Activated T-cell treated with anti-CD3 and anti-CD28 coated beads for 48 hours (primary cell): Measurements from ENCODE around the gene KAT6B.

Experiments
- DNase-seq: peaks from one replicate; pipeline ENCODE4 v3.0.0-alpha.2; 2020; ENCODE audit warnings: low read depth

KAT6B gene

DNA sequence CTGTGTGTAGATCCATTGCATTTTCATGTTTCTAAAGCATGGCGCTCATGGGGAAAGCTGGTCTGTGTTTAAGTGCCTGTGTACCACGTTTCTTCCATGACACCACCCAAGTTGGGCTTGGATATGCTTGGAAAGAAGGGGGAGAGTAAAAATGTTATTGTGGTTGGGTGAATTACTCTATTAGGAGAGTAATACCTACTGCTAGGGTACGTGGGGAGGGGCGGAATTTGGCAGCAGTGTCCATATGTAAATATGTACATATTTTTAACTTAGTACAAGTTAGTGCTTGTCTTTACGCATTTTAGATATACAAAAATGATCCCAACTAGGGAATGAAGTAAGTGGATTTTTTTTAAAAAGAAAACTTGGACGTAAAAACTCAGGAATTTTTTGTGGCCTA, 242.1 kb downstream of the KAT6B start:
- no peak for DNase-seq

DNA sequence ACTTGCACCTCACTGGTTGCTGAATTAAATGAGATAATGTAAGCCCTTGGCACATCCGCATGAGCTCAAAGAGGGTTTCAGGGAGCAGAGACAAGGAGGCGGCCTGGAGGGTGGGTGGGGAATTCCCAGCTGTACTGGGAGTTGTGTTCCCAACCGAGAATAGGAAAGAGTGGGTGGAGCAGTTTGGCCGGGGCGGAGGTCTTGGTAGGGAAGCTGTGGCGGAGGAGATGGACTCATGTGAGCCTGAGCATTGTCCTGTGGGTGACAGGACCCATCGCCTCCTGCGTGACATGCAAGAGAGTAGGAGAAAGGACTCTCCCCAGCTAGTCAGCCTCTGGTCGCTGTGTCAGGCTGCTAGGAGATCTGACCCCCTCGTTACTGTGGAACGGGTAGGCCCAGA, 244.1 kb downstream of the KAT6B start:
- DNase-seq: no peak

DNA sequence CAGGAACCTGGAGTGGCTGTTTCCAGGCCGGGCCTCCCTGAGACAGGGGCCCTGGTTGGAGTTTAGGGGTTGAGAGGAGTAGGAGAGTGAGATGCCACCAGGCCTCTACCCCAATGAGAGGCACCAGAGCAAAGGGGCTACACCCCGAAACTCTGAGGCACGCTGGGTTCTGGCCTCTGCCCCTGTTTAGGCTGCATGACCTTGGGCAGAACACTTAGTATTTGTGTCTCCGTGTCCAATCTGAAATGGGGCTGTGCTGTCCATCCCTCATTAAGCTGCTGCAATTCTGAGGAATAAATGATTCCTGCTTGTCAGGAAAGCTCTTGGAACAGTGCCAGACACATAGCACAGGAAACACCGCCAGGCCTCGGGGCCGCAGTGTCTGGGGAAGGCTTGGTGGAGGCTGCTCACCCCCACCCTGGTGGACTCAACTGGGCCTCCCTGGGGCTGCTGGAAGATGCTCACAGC, 244.6 kb downstream of the KAT6B start:
- DNase-seq: no peak

- no peak for DNase-seq
Measured at GRCh38 chr10:75071756-75072155, 245.4 kb downstream of the KAT6B start.

DNA sequence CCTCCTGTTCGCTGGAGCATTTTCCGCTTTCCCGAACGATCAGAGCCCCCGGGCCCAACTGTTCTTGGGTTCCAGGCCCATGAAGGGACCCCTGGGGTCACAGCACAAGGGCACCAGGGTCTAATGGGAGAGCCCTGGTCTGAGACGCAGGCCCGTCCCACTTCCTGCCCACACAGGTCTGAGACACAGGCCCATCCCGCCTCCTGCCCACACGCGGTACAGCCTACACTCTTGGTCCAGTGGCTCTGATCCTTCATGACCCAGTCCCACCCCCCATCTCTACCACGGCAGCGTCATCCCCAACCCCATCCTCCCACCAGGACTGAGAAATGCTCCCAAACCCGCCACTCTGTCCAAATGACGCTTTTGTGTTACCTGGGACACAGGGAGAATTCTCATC, 246.3 kb downstream of the KAT6B start:
- DNase-seq: no peak

- no peak for DNase-seq
Measured at GRCh38 chr10:75073442-75073841, 247.0 kb downstream of the KAT6B start.

DNA sequence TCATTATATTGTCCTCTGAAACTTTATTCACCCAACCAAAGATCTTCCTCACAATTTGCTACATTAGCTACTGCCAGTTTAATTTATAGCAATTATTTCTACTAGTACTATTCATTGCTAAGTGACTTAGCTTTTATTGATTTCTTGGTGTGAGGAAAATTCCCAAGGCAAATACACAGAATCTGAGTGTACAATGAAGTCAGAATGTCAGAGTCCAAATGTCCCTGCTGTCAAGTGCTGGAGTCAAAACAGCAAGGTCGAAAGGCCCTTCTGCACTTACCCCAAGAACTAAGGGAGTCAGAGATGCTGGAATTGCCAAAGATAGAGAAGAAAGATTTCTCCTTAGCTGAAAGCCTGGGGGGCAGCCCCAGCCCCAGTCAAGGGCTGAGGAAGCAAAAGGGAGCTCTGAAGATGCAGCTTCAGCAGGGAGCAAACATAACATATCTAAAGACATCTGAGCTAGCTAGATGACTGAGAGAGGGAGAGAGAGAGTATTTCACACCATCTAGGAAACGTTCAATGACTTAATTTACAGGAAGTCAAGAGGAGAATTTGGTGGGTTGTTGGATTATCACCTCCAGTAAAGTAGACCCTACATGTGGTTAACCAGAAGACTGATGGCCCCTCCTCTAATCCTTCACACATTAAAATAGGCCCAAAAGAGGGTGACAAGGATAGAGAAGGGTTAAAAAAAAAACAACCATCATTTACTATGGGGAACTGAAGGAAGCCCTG, 248.5 kb downstream of the KAT6B start:
- no peak for DNase-seq

- DNase-seq: no peak
Measured at GRCh38 chr10:75076348-75076747, 249.9 kb downstream of the KAT6B start.

DNA sequence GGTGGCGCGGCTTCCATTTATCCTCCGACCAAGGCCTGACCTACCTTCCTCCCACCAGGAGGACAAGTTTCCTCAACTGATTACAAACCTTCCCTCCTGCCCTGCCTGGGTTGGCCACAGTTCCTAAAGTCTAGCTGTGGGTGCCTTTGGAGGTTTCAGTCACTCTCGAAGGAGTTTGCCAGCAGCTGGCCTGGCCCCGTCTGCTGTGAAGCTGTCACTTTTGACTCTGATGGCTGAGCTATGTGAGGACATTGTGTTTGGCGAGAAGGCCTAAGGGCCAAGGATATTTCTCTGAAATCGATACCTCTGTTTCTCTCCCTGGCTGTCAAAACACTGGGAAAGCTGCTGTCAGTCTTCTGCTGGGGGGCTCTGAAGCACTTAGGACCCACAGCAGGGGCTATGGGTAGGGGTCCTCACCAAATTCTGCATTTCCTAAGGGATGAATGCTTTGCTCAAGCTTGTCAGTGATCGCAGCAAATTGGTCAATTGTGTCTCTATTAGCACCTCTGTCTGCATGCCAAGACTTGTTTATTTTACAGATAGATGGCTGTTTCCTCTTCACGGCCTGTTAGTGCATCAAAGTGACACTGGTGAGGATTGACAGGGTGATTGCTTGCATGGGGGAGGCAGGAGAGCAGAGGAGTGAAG, 253.2 kb downstream of the KAT6B start:
- DNase-seq: no peak

GRCh38 chr10:75080554-75080953, 254.2 kb downstream of the KAT6B start:
- no peak for DNase-seq

DNA sequence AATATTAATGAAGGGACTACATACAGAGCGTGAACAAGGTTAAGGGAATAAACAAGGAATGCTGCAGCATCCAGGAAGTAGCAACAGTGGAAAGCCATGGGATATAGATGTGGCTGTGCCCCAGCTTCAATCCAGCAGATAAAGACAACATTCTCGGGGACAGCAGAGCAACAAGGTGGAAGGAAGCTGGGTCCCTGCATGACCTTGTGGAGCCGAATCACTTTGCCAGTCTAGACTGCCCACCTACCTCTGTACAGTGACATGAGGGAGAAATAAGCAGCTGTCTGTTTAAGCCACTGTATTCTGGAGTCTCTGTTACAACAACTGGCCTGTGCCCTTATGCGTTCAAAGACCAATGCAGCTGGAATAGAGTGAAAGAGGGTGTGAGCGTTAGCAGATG, 255.0 kb downstream of the KAT6B start:
- DNase-seq: no peak
